ENCODE data around the gene PTPRK.

The PTPRK gene

GRCh38 chr6:128525406-128525805 is 5.0 kb upstream of the PTPRK start:
- no peak overlapping the region for H3K27ac Mint-ChIP-seq
- no peaks in the 10 kb centered on the region for H3K9me3 Mint-ChIP-seq (ENCODE audit: low read depth)
- peaks cover 5% of the 10 kb centered on the region for H3K4me1 Mint-ChIP-seq (ENCODE audit: low read depth)
- H3K36me3 Mint-ChIP-seq, result no peaks in the 10 kb centered on the region
- peaks cover 13% of the 10 kb centered on the region for H3K27me3 Mint-ChIP-seq
- H3K4me3 Mint-ChIP-seq, result no peak overlapping the region

- Mint-ChIP-seq H3K27me3 (peaks cover 23% of the 10 kb centered on the region), H3K27ac (peak overlapping the region; percentile 82), H3K9me3 (ENCODE audit: low read depth) (no peaks in the 10 kb centered on the region), H3K4me3 (peak overlapping the region; percentile 97), H3K4me1 (ENCODE audit: low read depth) (peaks cover 22% of the 10 kb centered on the region), H3K36me3 (no peaks in the 10 kb centered on the region)
These were observed 858 bp upstream of the PTPRK start for GRCh38 chr6:128521282-128521632.

- Mint-ChIP-seq H3K4me3 (peak overlapping the region; percentile 97), H3K27ac (peak overlapping the region; percentile 94), H3K4me1 (ENCODE audit: low read depth) (peaks cover 26% of the 10 kb centered on the region), H3K9me3 (ENCODE audit: low read depth) (no peaks in the 10 kb centered on the region), H3K27me3 (peaks cover 22% of the 10 kb centered on the region), H3K36me3 (no peaks in the 10 kb centered on the region)
These were observed 416 bp downstream of the PTPRK start for GRCh38 chr6:128519931-128520435.

GRCh38 chr6:128519132-128519930 is 1.1 kb downstream of the PTPRK start:
- Mint-ChIP-seq H3K36me3 (no peaks in the 10 kb centered on the region), H3K4me1 (ENCODE audit: low read depth) (peaks cover 26% of the 10 kb centered on the region), H3K27ac (peak overlapping the region; percentile 94), H3K27me3 (peaks cover 21% of the 10 kb centered on the region), H3K9me3 (ENCODE audit: low read depth) (no peaks in the 10 kb centered on the region), H3K4me3 (peak overlapping the region; percentile 97)

GRCh38 chr6:128518434-128519131 is 1.8 kb downstream of the PTPRK start:
- H3K9me3 Mint-ChIP-seq (ENCODE audit: low read depth), result no peaks in the 10 kb centered on the region
- H3K27me3 Mint-ChIP-seq, result peaks cover 19% of the 10 kb centered on the region
- peak overlapping the region; percentile 97 for H3K4me3 Mint-ChIP-seq
- no peaks in the 10 kb centered on the region for H3K36me3 Mint-ChIP-seq
- peak overlapping the region; percentile 88 for H3K27ac Mint-ChIP-seq
- H3K4me1 Mint-ChIP-seq (ENCODE audit: low read depth), result peaks cover 26% of the 10 kb centered on the region

GRCh38 chr6:128517124-128517523 is 3.3 kb downstream of the PTPRK start:
- H3K4me1 Mint-ChIP-seq (ENCODE audit: low read depth), result peaks cover 26% of the 10 kb centered on the region
- H3K36me3 Mint-ChIP-seq, result no peaks in the 10 kb centered on the region
- peak overlapping the region; percentile 44 for H3K4me3 Mint-ChIP-seq
- no peak overlapping the region for H3K27ac Mint-ChIP-seq
- peaks cover 14% of the 10 kb centered on the region for H3K27me3 Mint-ChIP-seq
- H3K9me3 Mint-ChIP-seq (ENCODE audit: low read depth), result no peaks in the 10 kb centered on the region

GRCh38 chr6:128516514-128516898 is 3.9 kb downstream of the PTPRK start:
- Mint-ChIP-seq H3K9me3 (ENCODE audit: low read depth) (no peaks in the 10 kb centered on the region), H3K4me1 (ENCODE audit: low read depth) (peaks cover 26% of the 10 kb centered on the region), H3K27me3 (peaks cover 10% of the 10 kb centered on the region), H3K36me3 (no peaks in the 10 kb centered on the region), H3K27ac (no peak overlapping the region), H3K4me3 (no peak overlapping the region)

- Mint-ChIP-seq H3K36me3 (no peaks in the 10 kb centered on the region), H3K4me3 (no peak overlapping the region), H3K27me3 (peaks cover 12% of the 10 kb centered on the region)
These were observed 4.6 kb downstream of the PTPRK start for GRCh38 chr6:128515550-128516513.

GRCh38 chr6:128513878-128514277 is 6.5 kb downstream of the PTPRK start:
- Mint-ChIP-seq H3K9me3 (ENCODE audit: low read depth) (no peaks in the 10 kb centered on the region), H3K27me3 (peaks cover 12% of the 10 kb centered on the region), H3K4me3 (no peak overlapping the region), H3K27ac (no peak overlapping the region), H3K36me3 (no peaks in the 10 kb centered on the region), H3K4me1 (ENCODE audit: low read depth) (peaks cover 20% of the 10 kb centered on the region)

More at GRCh38 chr6:128515550-128516513, 4.6 kb downstream of the PTPRK start:
- Mint-ChIP-seq H3K9me3 (ENCODE audit: low read depth) (no peaks in the 10 kb centered on the region), H3K4me1 (ENCODE audit: low read depth) (peaks cover 22% of the 10 kb centered on the region), H3K27ac (no peak overlapping the region)

- H3K27ac Mint-ChIP-seq, result no peak overlapping the region
These were observed 8.1 kb downstream of the PTPRK start for GRCh38 chr6:128512296-128512695.

GRCh38 chr6:128511506-128511905 is 8.9 kb downstream of the PTPRK start:
- no peak overlapping the region for H3K27ac Mint-ChIP-seq
- H3K9me3 Mint-ChIP-seq (ENCODE audit: low read depth), result no peaks in the 10 kb centered on the region
- no peaks in the 10 kb centered on the region for H3K36me3 Mint-ChIP-seq
- peaks cover 4% of the 10 kb centered on the region for H3K4me1 Mint-ChIP-seq (ENCODE audit: low read depth)
- H3K4me3 Mint-ChIP-seq, result no peak overlapping the region
- peaks cover 2% of the 10 kb centered on the region for H3K27me3 Mint-ChIP-seq

More at GRCh38 chr6:128512296-128512695, 8.1 kb downstream of the PTPRK start:
- no peaks in the 10 kb centered on the region for H3K9me3 Mint-ChIP-seq (ENCODE audit: low read depth)
- peaks cover 8% of the 10 kb centered on the region for H3K4me1 Mint-ChIP-seq (ENCODE audit: low read depth)
- peaks cover 7% of the 10 kb centered on the region for H3K27me3 Mint-ChIP-seq
- no peak overlapping the region for H3K4me3 Mint-ChIP-seq
- H3K36me3 Mint-ChIP-seq, result no peaks in the 10 kb centered on the region

GRCh38 chr6:128509709-128510108 is 10.7 kb downstream of the PTPRK start:
- H3K9me3 Mint-ChIP-seq (ENCODE audit: low read depth), result no peaks in the 10 kb centered on the region
- no peaks in the 10 kb centered on the region for H3K4me1 Mint-ChIP-seq (ENCODE audit: low read depth)
- H3K4me3 Mint-ChIP-seq, result no peak overlapping the region
- H3K27me3 Mint-ChIP-seq, result peaks cover 2% of the 10 kb centered on the region
- no peak overlapping the region for H3K27ac Mint-ChIP-seq
- no peaks in the 10 kb centered on the region for H3K36me3 Mint-ChIP-seq

- Mint-ChIP-seq H3K4me1 (ENCODE audit: low read depth) (no peaks in the 10 kb centered on the region), H3K27ac (no peak overlapping the region), H3K9me3 (ENCODE audit: low read depth) (no peaks in the 10 kb centered on the region), H3K36me3 (no peaks in the 10 kb centered on the region), H3K27me3 (peaks cover 2% of the 10 kb centered on the region), H3K4me3 (no peak overlapping the region)
These were observed 11.7 kb downstream of the PTPRK start for GRCh38 chr6:128508588-128509296.
